HL-60 (cell line): ENCODE data around the gene UTS2B.

Experiments
- DNase-seq, 2 experiments: peaks; one replicate each; pipeline ENCODE4 v3.0.0-alpha.2; 2010 to 2020; ENCODE audit warnings: low read depth in 1 of 2, low spot score in 1 of 2
- H3K27ac ChIP-seq: fragments of 250-450 bp; sonication (Bioruptor Pico); replicated peaks from 2 replicates; pipeline ENCODE4 v1.5.1; 2020; ENCODE audit warnings: mild to moderate bottlenecking, moderate library complexity
- H3K27me3 ChIP-seq: fragments of 250-450 bp; sonication (Bioruptor Pico); 2 replicates; pipeline ENCODE4 v1.5.1; 2021; ENCODE audit warnings: mild to moderate bottlenecking, moderate library complexity; ENCODE audit not compliant: insufficient read depth, poor library complexity, severe bottlenecking
- H3K4me3 ChIP-seq: replicated peaks from 2 replicates; pipeline ENCODE4 v1.5.1; 2011; ENCODE audit warnings: mild to moderate bottlenecking, control low read depth, low read length; ENCODE audit not compliant: insufficient read depth
- GABPA ChIP-seq: IDR thresholded peaks from 2 replicates; pipeline ENCODE4 v1.6.1; 2012; ENCODE audit warnings: low read depth
- POLR2AphosphoS5 ChIP-seq: IDR thresholded peaks from 2 replicates; pipeline ENCODE4 v1.6.1; 2012; ENCODE audit warnings: low read depth
- SPI1 ChIP-seq: IDR thresholded peaks from 2 replicates; pipeline ENCODE4 v1.6.1; 2012; ENCODE audit warnings: low read depth, mild to moderate bottlenecking, borderline replicate concordance
- TF ChIP-seq, protein P1 (sequence below): IDR thresholded peaks from 2 replicates; pipeline ENCODE4 v1.6.1; 2012; ENCODE audit warnings: low read depth; ENCODE audit not compliant: insufficient replicate concordance
- TF ChIP-seq, protein P2 (sequence below): IDR thresholded peaks from one replicate; pipeline ENCODE4 v1.5.1; 2011; ENCODE audit warnings: low read length, control low read depth, inconsistent platforms; ENCODE audit not compliant: insufficient read depth

Gene UTS2B

DNA sequence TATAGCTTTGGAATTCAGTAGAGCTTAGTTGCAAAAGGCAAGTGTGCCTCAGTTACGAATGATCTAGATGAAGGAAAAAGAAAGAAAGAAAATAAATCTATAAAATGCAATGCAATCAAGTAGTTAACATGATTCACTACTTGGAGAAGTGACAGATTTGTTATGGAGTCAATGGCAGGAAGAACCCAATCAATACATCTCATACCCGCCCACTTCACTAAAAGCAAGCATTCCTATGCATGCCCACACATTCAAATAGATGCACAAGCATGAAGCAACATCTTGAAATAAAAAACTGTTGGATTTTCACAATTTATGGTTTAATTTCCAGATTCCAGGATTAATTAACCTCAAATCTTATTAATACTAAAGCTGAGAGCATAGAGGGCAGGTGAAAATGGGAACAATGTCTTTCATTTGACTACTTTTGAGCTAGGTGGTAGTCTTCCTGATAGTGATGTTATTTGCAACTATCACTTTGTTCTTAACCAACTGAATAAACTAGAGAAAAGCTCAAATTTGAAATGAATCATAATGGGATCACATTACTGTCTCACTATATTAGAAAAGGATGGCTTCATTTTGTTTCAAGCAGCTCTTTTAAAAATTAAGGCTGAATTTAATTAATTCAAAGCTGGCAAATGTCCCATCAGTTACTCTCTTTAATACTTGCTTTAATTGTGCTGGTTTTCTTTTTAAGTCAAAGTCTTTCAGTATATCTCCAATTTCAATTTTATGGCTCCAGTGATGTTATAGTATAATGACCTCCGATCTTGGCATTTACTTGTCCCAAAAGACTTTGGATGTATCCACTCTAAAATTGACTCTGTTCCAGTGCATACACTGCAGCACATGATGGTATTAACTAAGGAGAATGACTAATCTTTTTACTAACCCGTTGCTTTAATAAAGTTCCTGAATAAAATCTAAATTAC, 47.8 kb downstream of the UTS2B start:
- Histone ChIP-seq H3K27me3 (no peaks in the 10 kb centered on the region), H3K27ac (no peak overlapping the region), H3K4me3 (no peak overlapping the region)
- DNase-seq, result no peak
- TF ChIP-seq, protein P1, sequence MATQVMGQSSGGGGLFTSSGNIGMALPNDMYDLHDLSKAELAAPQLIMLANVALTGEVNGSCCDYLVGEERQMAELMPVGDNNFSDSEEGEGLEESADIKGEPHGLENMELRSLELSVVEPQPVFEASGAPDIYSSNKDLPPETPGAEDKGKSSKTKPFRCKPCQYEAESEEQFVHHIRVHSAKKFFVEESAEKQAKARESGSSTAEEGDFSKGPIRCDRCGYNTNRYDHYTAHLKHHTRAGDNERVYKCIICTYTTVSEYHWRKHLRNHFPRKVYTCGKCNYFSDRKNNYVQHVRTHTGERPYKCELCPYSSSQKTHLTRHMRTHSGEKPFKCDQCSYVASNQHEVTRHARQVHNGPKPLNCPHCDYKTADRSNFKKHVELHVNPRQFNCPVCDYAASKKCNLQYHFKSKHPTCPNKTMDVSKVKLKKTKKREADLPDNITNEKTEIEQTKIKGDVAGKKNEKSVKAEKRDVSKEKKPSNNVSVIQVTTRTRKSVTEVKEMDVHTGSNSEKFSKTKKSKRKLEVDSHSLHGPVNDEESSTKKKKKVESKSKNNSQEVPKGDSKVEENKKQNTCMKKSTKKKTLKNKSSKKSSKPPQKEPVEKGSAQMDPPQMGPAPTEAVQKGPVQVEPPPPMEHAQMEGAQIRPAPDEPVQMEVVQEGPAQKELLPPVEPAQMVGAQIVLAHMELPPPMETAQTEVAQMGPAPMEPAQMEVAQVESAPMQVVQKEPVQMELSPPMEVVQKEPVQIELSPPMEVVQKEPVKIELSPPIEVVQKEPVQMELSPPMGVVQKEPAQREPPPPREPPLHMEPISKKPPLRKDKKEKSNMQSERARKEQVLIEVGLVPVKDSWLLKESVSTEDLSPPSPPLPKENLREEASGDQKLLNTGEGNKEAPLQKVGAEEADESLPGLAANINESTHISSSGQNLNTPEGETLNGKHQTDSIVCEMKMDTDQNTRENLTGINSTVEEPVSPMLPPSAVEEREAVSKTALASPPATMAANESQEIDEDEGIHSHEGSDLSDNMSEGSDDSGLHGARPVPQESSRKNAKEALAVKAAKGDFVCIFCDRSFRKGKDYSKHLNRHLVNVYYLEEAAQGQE, result no peak
- TF ChIP-seq GABPA, result no peak
- no peak for TF ChIP-seq POLR2AphosphoS5
- no peak for TF ChIP-seq SPI1
- TF ChIP-seq, protein P2, sequence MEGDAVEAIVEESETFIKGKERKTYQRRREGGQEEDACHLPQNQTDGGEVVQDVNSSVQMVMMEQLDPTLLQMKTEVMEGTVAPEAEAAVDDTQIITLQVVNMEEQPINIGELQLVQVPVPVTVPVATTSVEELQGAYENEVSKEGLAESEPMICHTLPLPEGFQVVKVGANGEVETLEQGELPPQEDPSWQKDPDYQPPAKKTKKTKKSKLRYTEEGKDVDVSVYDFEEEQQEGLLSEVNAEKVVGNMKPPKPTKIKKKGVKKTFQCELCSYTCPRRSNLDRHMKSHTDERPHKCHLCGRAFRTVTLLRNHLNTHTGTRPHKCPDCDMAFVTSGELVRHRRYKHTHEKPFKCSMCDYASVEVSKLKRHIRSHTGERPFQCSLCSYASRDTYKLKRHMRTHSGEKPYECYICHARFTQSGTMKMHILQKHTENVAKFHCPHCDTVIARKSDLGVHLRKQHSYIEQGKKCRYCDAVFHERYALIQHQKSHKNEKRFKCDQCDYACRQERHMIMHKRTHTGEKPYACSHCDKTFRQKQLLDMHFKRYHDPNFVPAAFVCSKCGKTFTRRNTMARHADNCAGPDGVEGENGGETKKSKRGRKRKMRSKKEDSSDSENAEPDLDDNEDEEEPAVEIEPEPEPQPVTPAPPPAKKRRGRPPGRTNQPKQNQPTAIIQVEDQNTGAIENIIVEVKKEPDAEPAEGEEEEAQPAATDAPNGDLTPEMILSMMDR, result no peak

DNA sequence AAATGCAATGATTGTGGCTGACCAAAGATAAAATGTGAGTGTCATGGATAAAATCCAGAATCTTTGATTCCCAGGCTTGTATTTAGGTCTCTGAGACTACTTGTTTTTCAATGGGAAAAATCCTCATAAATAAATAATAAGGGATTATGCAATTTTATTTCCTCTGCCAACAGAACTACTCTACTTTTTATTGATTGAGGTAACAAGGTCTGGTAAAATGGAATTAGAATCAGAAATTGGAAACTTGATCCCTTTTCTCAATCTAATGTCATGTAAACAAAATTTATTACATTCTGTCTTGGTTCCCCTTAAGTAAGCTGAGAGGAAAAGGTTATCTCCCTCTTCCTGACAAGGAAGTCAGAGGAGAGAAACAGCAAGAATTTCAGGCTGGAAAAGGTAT, 49.4 kb downstream of the UTS2B start:
- DNase-seq, result no peak
- H3K4me3 ChIP-seq, result no peak overlapping the region
- H3K27me3 ChIP-seq, result no peaks in the 10 kb centered on the region
- no peak overlapping the region for H3K27ac ChIP-seq
- TF ChIP-seq SPI1 (no peak), GABPA (no peak), POLR2AphosphoS5 (no peak)
- TF ChIP-seq, protein P1, result no peak
- TF ChIP-seq, protein P2, result no peak

DNA sequence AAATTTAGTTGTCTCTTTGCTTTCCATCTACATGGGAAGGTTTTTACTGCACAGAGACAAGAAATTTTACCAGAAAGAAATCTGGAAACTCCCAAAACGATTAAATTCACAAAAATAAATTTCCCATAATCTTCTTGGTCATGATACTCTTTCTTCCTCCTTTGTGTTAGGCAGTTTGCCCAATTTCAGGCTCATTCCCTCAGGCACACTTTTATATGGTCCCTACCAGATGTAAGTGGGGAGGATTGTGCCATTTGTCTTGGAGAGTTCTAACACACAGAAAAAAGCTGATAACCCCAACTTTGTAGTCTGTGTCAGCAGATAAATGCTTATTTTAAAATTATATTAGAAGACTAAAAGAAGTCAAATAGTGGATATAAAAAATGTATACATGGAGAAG, 50.2 kb downstream of the UTS2B start:
- TF ChIP-seq, protein P2, result no peak
- no peak for TF ChIP-seq POLR2AphosphoS5
- TF ChIP-seq, protein P1, result no peak
- TF ChIP-seq SPI1, result no peak
- no peak for TF ChIP-seq GABPA
- H3K27me3 ChIP-seq, result no peaks in the 10 kb centered on the region
- H3K27ac ChIP-seq, result no peak overlapping the region
- DNase-seq, result no peak
- H3K4me3 ChIP-seq, result no peak overlapping the region
